Measurements from ENCODE around the gene CDH3. TPM values are rescaled to one million over a fixed set of nuclear protein-coding genes. Genes with fewer than 3 reads are reported as not detected.
A peak's percentile ranks its signal among the peaks of the same experiment; 100 is the strongest.

CDH3 gene
- total RNA-seq: 0.19 and 0.37 TPM in 2 replicates

DNA sequence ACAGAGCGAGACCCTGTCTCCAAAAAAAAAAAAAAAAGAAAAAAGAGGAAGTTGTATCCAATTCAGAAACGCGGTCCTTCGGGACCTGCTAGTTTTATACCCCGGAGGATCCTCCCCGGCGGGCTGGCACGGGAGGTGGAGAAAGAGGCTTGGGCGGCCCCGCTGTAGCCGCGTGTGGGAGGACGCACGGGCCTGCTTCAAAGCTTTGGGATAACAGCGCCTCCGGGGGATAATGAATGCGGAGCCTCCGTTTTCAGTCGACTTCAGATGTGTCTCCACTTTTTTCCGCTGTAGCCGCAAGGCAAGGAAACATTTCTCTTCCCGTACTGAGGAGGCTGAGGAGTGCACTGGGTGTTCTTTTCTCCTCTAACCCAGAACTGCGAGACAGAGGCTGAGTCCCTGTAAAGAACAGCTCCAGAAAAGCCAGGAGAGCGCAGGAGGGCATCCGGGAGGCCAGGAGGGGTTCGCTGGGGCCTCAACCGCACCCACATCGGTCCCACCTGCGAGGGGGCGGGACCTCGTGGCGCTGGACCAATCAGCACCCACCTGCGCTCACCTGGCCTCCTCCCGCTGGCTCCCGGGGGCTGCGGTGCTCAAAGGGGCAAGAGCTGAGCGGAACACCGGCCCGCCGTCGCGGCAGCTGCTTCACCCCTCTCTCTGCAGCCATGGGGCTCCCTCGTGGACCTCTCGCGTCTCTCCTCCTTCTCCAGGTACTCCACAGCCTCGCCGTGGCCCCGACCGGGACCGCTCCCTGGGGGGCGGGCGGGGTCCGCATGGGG lies at the start of gene CDH3:
Gene CDH3, plus strand, starts transcription at position 596 of the 779 bp plus-strand sequence. Its CDS starts 70 bp downstream, at position 666.
- Mint-ChIP-seq H3K27ac (no peak within 1 kb of the TSS), H3K4me1 (peaks cover 2% of the 10 kb centered on the region), H3K27me3 (peaks cover 48% of the 10 kb centered on the region), H3K36me3 (ENCODE audit: low read depth) (no peaks in the 10 kb centered on the region), H3K4me3 (peak within 1 kb of the TSS; percentile 58), H3K9me3 (no peaks in the 10 kb centered on the region)
- peak; percentile 58 for DNase-seq
- intact Hi-C loops (cut with micrococcal nuclease): no loop called here

DNA sequence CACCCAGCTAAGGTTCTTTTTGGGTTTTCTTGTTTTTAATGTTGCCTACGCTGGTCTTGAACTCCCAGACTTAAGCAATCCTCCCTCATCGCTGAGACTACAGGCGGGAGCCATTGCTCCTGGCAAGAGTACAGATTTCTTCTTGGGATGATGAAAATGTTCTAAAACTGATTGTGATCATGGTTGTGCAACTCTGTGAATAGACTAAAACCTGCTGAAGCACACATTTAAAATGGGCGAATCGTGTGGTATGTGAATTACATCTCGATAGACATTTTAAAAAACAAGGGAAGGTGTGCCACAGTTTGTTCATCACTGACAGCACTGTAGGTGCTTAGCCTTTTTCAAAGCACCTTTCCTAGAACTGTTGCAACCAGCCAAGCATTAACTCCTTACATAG lies 48.8 kb upstream of the CDH3 start:
- intact Hi-C loops (cut with micrococcal nuclease): no loop called here

GRCh38 chr16:68599586-68599985 lies 45.5 kb upstream of the CDH3 start:
- H3K4me3 Mint-ChIP-seq: no peak overlapping the region
- DNase-seq: no peak
- no peaks in the 10 kb centered on the region for H3K9me3 Mint-ChIP-seq
- intact Hi-C loops (cut with micrococcal nuclease): no loop called here
- H3K36me3 Mint-ChIP-seq (ENCODE audit: low read depth): no peaks in the 10 kb centered on the region
- no peaks in the 10 kb centered on the region for H3K27me3 Mint-ChIP-seq
- H3K4me1 Mint-ChIP-seq: no peaks in the 10 kb centered on the region
- no peak overlapping the region for H3K27ac Mint-ChIP-seq

More for the DNA sequence above, 48.8 kb upstream of the CDH3 start:
- DNase-seq: no peak
- Mint-ChIP-seq H3K9me3 (peaks cover 7% of the 10 kb centered on the region), H3K27ac (no peak overlapping the region), H3K36me3 (ENCODE audit: low read depth) (no peaks in the 10 kb centered on the region), H3K27me3 (no peaks in the 10 kb centered on the region), H3K4me1 (no peaks in the 10 kb centered on the region), H3K4me3 (no peak overlapping the region)

- intact Hi-C loops (cut with micrococcal nuclease): no loop called here
- Mint-ChIP-seq H3K9me3 (peaks cover 4% of the 10 kb centered on the region), H3K4me1 (no peaks in the 10 kb centered on the region), H3K4me3 (no peak overlapping the region), H3K36me3 (ENCODE audit: low read depth) (no peaks in the 10 kb centered on the region), H3K27me3 (no peaks in the 10 kb centered on the region), H3K27ac (no peak overlapping the region)
- no peak for DNase-seq
Measured at GRCh38 chr16:68605746-68606145, 39.4 kb upstream of the CDH3 start.

GRCh38 chr16:68607443-68607842 lies 37.7 kb upstream of the CDH3 start:
- intact Hi-C loops (cut with micrococcal nuclease): no loop called here
- H3K27me3 Mint-ChIP-seq: no peaks in the 10 kb centered on the region
- no peaks in the 10 kb centered on the region for H3K36me3 Mint-ChIP-seq (ENCODE audit: low read depth)
- no peak for DNase-seq
- no peak overlapping the region for H3K4me3 Mint-ChIP-seq
- H3K27ac Mint-ChIP-seq: no peak overlapping the region
- H3K4me1 Mint-ChIP-seq: no peaks in the 10 kb centered on the region
- H3K9me3 Mint-ChIP-seq: peaks cover 5% of the 10 kb centered on the region

DNA sequence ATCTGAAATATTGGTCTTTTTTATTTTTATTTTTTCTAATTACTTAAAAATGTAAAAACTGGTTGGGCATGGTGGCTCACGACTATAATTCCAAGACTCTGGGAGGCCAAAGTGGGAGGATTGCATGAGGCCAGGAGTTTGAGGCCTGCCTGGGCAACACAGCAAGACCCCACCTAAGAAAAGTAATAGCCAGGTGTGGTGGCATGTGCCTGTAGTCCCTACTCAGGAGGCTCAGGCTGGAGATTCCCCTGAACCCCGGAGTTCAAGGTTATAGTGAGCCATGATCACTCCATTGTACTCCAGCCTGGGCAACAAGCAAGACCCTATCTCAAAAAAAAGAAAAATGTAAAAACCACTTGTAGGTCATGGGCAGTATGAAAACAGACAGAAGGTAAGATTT lies 36.8 kb upstream of the CDH3 start:
- Mint-ChIP-seq H3K9me3 (peaks cover 7% of the 10 kb centered on the region), H3K4me3 (no peak overlapping the region), H3K27me3 (no peaks in the 10 kb centered on the region), H3K4me1 (no peaks in the 10 kb centered on the region), H3K36me3 (ENCODE audit: low read depth) (no peaks in the 10 kb centered on the region), H3K27ac (no peak overlapping the region)
- intact Hi-C loops (cut with micrococcal nuclease): no loop called here
- DNase-seq: no peak

DNA sequence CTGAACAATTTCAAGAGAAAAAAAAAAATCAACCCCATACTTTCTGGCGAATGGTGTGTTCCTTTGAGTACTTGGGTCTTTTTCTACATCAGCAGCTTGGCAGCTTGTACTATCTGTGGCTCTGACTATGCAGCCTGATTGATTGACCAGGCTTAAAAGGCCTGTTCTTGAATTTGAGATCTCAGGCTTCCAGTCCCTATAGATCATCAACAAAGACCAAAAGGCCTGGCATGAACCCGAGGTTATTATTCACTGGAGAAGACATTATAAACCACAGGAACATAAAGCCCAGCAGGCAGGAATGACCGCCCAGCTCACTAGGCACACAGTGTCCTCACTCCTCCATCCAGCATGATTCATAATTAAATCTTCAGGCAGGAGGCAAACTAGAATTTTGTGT lies 32.1 kb upstream of the CDH3 start:
- Mint-ChIP-seq H3K4me3 (no peak overlapping the region), H3K9me3 (peaks cover 10% of the 10 kb centered on the region), H3K27me3 (no peaks in the 10 kb centered on the region), H3K36me3 (ENCODE audit: low read depth) (no peaks in the 10 kb centered on the region), H3K4me1 (no peaks in the 10 kb centered on the region), H3K27ac (no peak overlapping the region)
- no peak for DNase-seq
- intact Hi-C loops (cut with micrococcal nuclease): no loop called here

DNA sequence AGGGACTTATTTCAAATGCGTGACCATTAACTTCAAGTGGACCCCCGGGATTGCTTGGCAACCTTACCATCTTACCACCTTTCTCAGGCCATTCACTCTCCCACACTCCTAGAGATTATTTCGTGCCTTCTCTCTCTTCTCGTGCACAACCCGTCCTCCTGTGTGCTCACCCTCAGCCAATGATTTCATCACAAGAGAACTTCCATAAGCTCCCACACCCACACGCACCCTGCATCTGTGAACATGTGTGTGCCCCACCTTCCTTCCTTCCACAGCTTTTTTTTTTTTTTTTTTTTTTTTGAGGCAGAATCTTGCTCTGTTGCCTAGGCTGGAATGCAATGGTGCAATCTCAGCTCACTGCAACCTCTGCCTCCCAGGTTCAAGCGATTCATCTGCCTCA lies 27.4 kb upstream of the CDH3 start:
- no peak for DNase-seq
- H3K27ac Mint-ChIP-seq: no peak overlapping the region
- H3K36me3 Mint-ChIP-seq (ENCODE audit: low read depth): no peaks in the 10 kb centered on the region
- H3K4me3 Mint-ChIP-seq: no peak overlapping the region
- H3K27me3 Mint-ChIP-seq: no peaks in the 10 kb centered on the region
- intact Hi-C loops (cut with micrococcal nuclease): no loop called here
- H3K9me3 Mint-ChIP-seq: peaks cover 10% of the 10 kb centered on the region
- H3K4me1 Mint-ChIP-seq: no peaks in the 10 kb centered on the region

- Mint-ChIP-seq H3K27ac (no peak overlapping the region), H3K36me3 (ENCODE audit: low read depth) (no peaks in the 10 kb centered on the region), H3K4me1 (no peaks in the 10 kb centered on the region), H3K27me3 (no peaks in the 10 kb centered on the region), H3K9me3 (peaks cover 3% of the 10 kb centered on the region), H3K4me3 (no peak overlapping the region)
- intact Hi-C loops (cut with micrococcal nuclease): no loop called here
- DNase-seq: no peak
Measured at GRCh38 chr16:68626557-68626956, 18.6 kb upstream of the CDH3 start.

GRCh38 chr16:68627951-68628425 lies 17.1 kb upstream of the CDH3 start:
- intact Hi-C loops (cut with micrococcal nuclease): no loop called here

GRCh38 chr16:68629351-68629910 lies 15.7 kb upstream of the CDH3 start:
- intact Hi-C loops (cut with micrococcal nuclease): no loop called here
- no peak for DNase-seq
- Mint-ChIP-seq H3K4me3 (no peak overlapping the region), H3K4me1 (no peaks in the 10 kb centered on the region), H3K9me3 (no peaks in the 10 kb centered on the region), H3K27me3 (no peaks in the 10 kb centered on the region), H3K27ac (no peak overlapping the region), H3K36me3 (ENCODE audit: low read depth) (no peaks in the 10 kb centered on the region)

More at GRCh38 chr16:68627951-68628425, 17.1 kb upstream of the CDH3 start:
- Mint-ChIP-seq H3K27ac (no peak overlapping the region), H3K27me3 (no peaks in the 10 kb centered on the region), H3K4me3 (no peak overlapping the region), H3K9me3 (no peaks in the 10 kb centered on the region), H3K36me3 (ENCODE audit: low read depth) (no peaks in the 10 kb centered on the region), H3K4me1 (no peaks in the 10 kb centered on the region)
- DNase-seq: no peak

GRCh38 chr16:68636064-68636560 lies 9.0 kb upstream of the CDH3 start:
- no peak for DNase-seq
- peaks cover 5% of the 10 kb centered on the region for H3K27me3 Mint-ChIP-seq
- H3K36me3 Mint-ChIP-seq (ENCODE audit: low read depth): no peaks in the 10 kb centered on the region
- intact Hi-C loops (cut with micrococcal nuclease): no loop called here
- peaks cover 3% of the 10 kb centered on the region for H3K9me3 Mint-ChIP-seq
- peaks cover 2% of the 10 kb centered on the region for H3K4me1 Mint-ChIP-seq
- no peak overlapping the region for H3K4me3 Mint-ChIP-seq
- H3K27ac Mint-ChIP-seq: no peak overlapping the region

GRCh38 chr16:68636818-68637217 lies 8.3 kb upstream of the CDH3 start:
- H3K4me1 Mint-ChIP-seq: peaks cover 2% of the 10 kb centered on the region
- H3K9me3 Mint-ChIP-seq: peaks cover 3% of the 10 kb centered on the region
- intact Hi-C loops (cut with micrococcal nuclease): no loop called here
- H3K27me3 Mint-ChIP-seq: peaks cover 7% of the 10 kb centered on the region
- no peak overlapping the region for H3K4me3 Mint-ChIP-seq
- no peaks in the 10 kb centered on the region for H3K36me3 Mint-ChIP-seq (ENCODE audit: low read depth)
- DNase-seq: no peak
- no peak overlapping the region for H3K27ac Mint-ChIP-seq

- no peak overlapping the region for H3K27ac Mint-ChIP-seq
- no peaks in the 10 kb centered on the region for H3K36me3 Mint-ChIP-seq (ENCODE audit: low read depth)
- peaks cover 30% of the 10 kb centered on the region for H3K27me3 Mint-ChIP-seq
- H3K4me1 Mint-ChIP-seq: peaks cover 4% of the 10 kb centered on the region
- peaks cover 3% of the 10 kb centered on the region for H3K9me3 Mint-ChIP-seq
- H3K4me3 Mint-ChIP-seq: no peak overlapping the region
- intact Hi-C loops (cut with micrococcal nuclease): no loop called here
- no peak for DNase-seq
Measured at GRCh38 chr16:68640972-68641371, 4.1 kb upstream of the CDH3 start.

Measured in activated CD4-positive, alpha-beta T cell treated with anti-CD3 and anti-CD28 coated beads, Interleukin-2, amount 10 ng/mL, durations not matched to agents 24 days and 14 days (primary cell).